K562 (cell line): ENCODE measurements around the gene CCNB1. TPM values are rescaled to one million over a fixed set of nuclear protein-coding genes. Genes with fewer than 3 reads are reported as not detected.
A peak's percentile ranks its signal among the peaks of the same experiment; 100 is the strongest.
"Not testable (repeated sequence)": the region's sequence is repeated elsewhere in the genome, so short reads cannot be mapped to it uniquely, and the experiment has no call there.

Source experiments
- ATAC-seq: fragments of 200-7000 bp; cut with Tn5 transposase; 3 replicates; pipeline ENCODE4 v1.9.1; 2020; ENCODE audit warnings: moderate library complexity
- BruUV-seq: library from RNA; stranded (reverse); fragments of 400-500 nt; replicated peaks from 2 replicates; lab custom pipeline; 2021; lab: Mats Ljungman, UMichigan
- CTCF ChIA-PET: fragments of 300-600 bp; formaldehyde crosslinking; extraction: SDS; loops from one replicate; lab custom pipeline; 2021; ENCODE audit warnings: low intra/inter-chr PET ratio; lab: Yijun Ruan, JAX
- POLR2A ChIA-PET: fragments of 300-600, 350-650 bp; sonication (Branson Sonifier 250); formaldehyde crosslinking; extraction: SDS; loops from one replicate; lab custom pipeline; 2021; ENCODE audit warnings: antibody characterized with exemption, inconsistent platforms; lab: Yijun Ruan, JAX
- DNase-seq, 4 experiments: peaks; one replicate each; pipeline versions ENCODE4 v3.0.0 to v3.0.0-alpha.2; 2011 to 2018; ENCODE audit warnings: low spot score in 3 of 4, mixed read lengths in 3 of 4; ENCODE audit errors: extremely low read depth in 1 of 4
- FAIRE-seq: peaks from 2 replicates; lab custom pipeline; 2011; peaks lifted over from hg19 to GRCh38; lab: Jason Lieb, UNC
- H2AFZ ChIP-seq: 2 replicates; pipeline ENCODE4 v1.6.0; 2011; ENCODE audit warnings: low read depth, low read length, control low read depth, inconsistent platforms
- H3K27ac ChIP-seq: fragments of 200-600 bp; 3 replicates; pipeline ENCODE4 v1.8.0; 2011; ENCODE audit warnings: low read depth, mild to moderate bottlenecking, control low read depth, inconsistent platforms, low read length, moderate library complexity, mixed read lengths; ENCODE audit errors: extremely low read depth
- H3K27me3 ChIP-seq, 2 experiments: fragments of 300-600 bp in 1 of 2; 2 replicates in 1 of 2; 3 replicates in 1 of 2; pipeline versions ENCODE4 v1.6.0 to v1.8.0; 2011; ENCODE audit warnings: inconsistent platforms in 2 of 2, low read length in 2 of 2, mild to moderate bottlenecking in 1 of 2, mixed read lengths in 1 of 2, moderate library complexity in 1 of 2; ENCODE audit not compliant: control insufficient read depth in 2 of 2, insufficient read depth in 2 of 2
- H3K36me3 ChIP-seq: fragments of 300-600 bp; 3 replicates; pipeline ENCODE4 v1.8.0; 2011; ENCODE audit warnings: mild to moderate bottlenecking, low read length, inconsistent platforms; ENCODE audit not compliant: control insufficient read depth, insufficient read depth
- H3K4me1 ChIP-seq, 2 experiments: fragments of 200-600 bp in 1 of 2; replicated peaks in 1 of 2; 2 replicates in 1 of 2; 3 replicates in 1 of 2; pipeline versions ENCODE4 v1.5.1 to v1.8.0; 2011; ENCODE audit warnings: inconsistent platforms in 2 of 2, low read length in 2 of 2, mild to moderate bottlenecking in 1 of 2, mixed read lengths in 1 of 2, moderate library complexity in 1 of 2; ENCODE audit not compliant: control insufficient read depth in 2 of 2, insufficient read depth in 2 of 2
- H3K4me2 ChIP-seq: 2 replicates; pipeline ENCODE4 v1.6.1; 2011; ENCODE audit warnings: low read length, control low read depth, inconsistent platforms, mixed read lengths; ENCODE audit not compliant: insufficient read depth
- H3K4me3 ChIP-seq: fragments of 200-600 bp; sonication (generic), shearing (Covaris generic); 2 replicates; pipeline ENCODE4 v1.5.1; 2016; ENCODE audit warnings: control low read depth, inconsistent platforms
- H3K79me2 ChIP-seq: fragments of 200-600 bp; 3 replicates; pipeline ENCODE4 v1.8.0; 2011; ENCODE audit warnings: low read length, inconsistent platforms; ENCODE audit not compliant: control insufficient read depth, insufficient read depth
- H3K9ac ChIP-seq, 2 experiments: 2 replicates each; pipeline versions ENCODE4 v1.6.0 to v1.6.1; 2011; ENCODE audit warnings: low read depth in 2 of 2, low read length in 2 of 2, control low read depth in 1 of 2, inconsistent platforms in 1 of 2, mild to moderate bottlenecking in 1 of 2, mixed read lengths in 1 of 2; ENCODE audit not compliant: insufficient read depth in 1 of 2
- H3K9me1 ChIP-seq: one replicate; pipeline ENCODE4 v1.6.0; 2011; ENCODE audit warnings: inconsistent platforms, mild to moderate bottlenecking, low read length, moderate library complexity; ENCODE audit not compliant: control insufficient read depth, insufficient read depth
- H3K9me3 ChIP-seq: replicated peaks from 2 replicates; pipeline ENCODE4 v1.5.1; 2011; ENCODE audit warnings: low read depth, low read length, inconsistent platforms; ENCODE audit not compliant: control insufficient read depth, insufficient read depth
- H4K20me1 ChIP-seq: replicated peaks from 2 replicates; pipeline ENCODE4 v1.6.1; 2011; ENCODE audit warnings: low read length, inconsistent platforms, mixed read lengths; ENCODE audit not compliant: control insufficient read depth, insufficient read depth
- BCOR ChIP-seq: fragments of 450-650 bp; IDR thresholded peaks from 2 replicates; pipeline ENCODE4 v1.6.1; 2016
- C11orf30 ChIP-seq: fragments of 450-650 bp; IDR thresholded peaks from 2 replicates; pipeline ENCODE4 v1.6.1; 2016; ENCODE audit warnings: low read depth, mild to moderate bottlenecking
- HNRNPK ChIP-seq: fragments of 200-400 bp; formaldehyde crosslinking; IDR thresholded peaks from one replicate; pipeline ENCODE4 v1.6.1; 2018; ENCODE audit warnings: mild to moderate bottlenecking, low read depth, low read length; ENCODE audit not compliant: poor library complexity, severe bottlenecking
- KLF16 ChIP-seq: IDR thresholded peaks from 2 replicates; pipeline ENCODE4 v1.6.1; 2016; ENCODE audit warnings: antibody characterized with exemption
- MAFF ChIP-seq: IDR thresholded peaks from 2 replicates; pipeline ENCODE4 v1.6.1; 2012; ENCODE audit warnings: low read length, improper control_type of control experiment
- MAFG ChIP-seq: fragments of 450-650 bp; conservative IDR thresholded peaks from 2 replicates; pipeline ENCODE4 v1.6.1; 2016; ENCODE audit warnings: missing genetic modification characterization, missing compliant biosample characterization
- MEF2A ChIP-seq: IDR thresholded peaks from 2 replicates; pipeline ENCODE4 v1.6.1; 2011; ENCODE audit warnings: low read depth, mild to moderate bottlenecking, low read length, moderate library complexity; ENCODE audit not compliant: control insufficient read depth
- NR2F6 ChIP-seq: fragments of 450-650 bp; formaldehyde crosslinking; IDR thresholded peaks from 2 replicates; pipeline ENCODE4 v1.4.0; 2020; ENCODE audit warnings: mild to moderate bottlenecking
- RBFOX2 ChIP-seq: fragments of 200-400 bp; formaldehyde crosslinking; IDR thresholded peaks from 2 replicates; pipeline ENCODE4 v1.6.1; 2017; ENCODE audit warnings: low read depth, mild to moderate bottlenecking, low read length, moderate library complexity
- RBM25 ChIP-seq: fragments of 200-400 bp; formaldehyde crosslinking; IDR thresholded peaks from 2 replicates; pipeline ENCODE4 v1.6.1; 2018; ENCODE audit warnings: low read length, low read depth, moderate library complexity; ENCODE audit not compliant: severe bottlenecking
- TRIM28 ChIP-seq: fragments of 450-650 bp; IDR thresholded peaks from 2 replicates; pipeline ENCODE4 v1.6.1; 2017
- ZNF316 ChIP-seq: fragments of 450-650 bp; IDR thresholded peaks from 2 replicates; pipeline ENCODE4 v1.6.1; 2016
- ZNF778 ChIP-seq: fragments of 450-650 bp; formaldehyde crosslinking; IDR thresholded peaks from 2 replicates; pipeline ENCODE4 v1.4.0; 2020; ENCODE audit warnings: mild to moderate bottlenecking, moderate library complexity
- WGBS: fragments of 100-300 bp; shearing (Covaris generic); methylation state at CpG from one replicate; pipeline ENCODE4 v1.1.6; 2016; ENCODE audit warnings: low coverage, mixed read lengths; ENCODE audit not compliant: insufficient coverage; ENCODE audit errors: missing lambda C conversion rate; 5-methylcytosine and 5-hydroxymethylcytosine counted together
- in situ Hi-C: fragments of 300-500 bp; cut with MboI; formaldehyde crosslinking; loops from 4 replicates; pipeline ENCODE4 v1.15.0; 2018; ENCODE audit warnings: inconsistent platforms, mixed read lengths
- intact Hi-C: fragments of 100-400 bp; cut with micrococcal nuclease; formaldehyde crosslinking; loops from 2 replicates; pipeline ENCODE4 v1.14.2; 2022
- polyA plus RNA-seq, 8 experiments: library from polyadenylated mRNA; depleted of rRNA in 4 of 8; stranded (reverse) in 5 of 8; unstranded in 3 of 8; fragments of >200 nt; fragmentation: Nextera tagmentation in 2 of 8; fragmentation: Illumina TruSeq in 1 of 8; extraction: Ambion mirVana in 2 of 8; extraction: Trizol in 1 of 8; gene quantifications; 2 replicates each; pipeline versions ENCODE4 v1.2.1 to v1.2.3, GENCODE V29; 2011 to 2014; ENCODE audit warnings: inconsistent platforms in 1 of 8, missing spikeins in 1 of 8
- total RNA-seq, 7 experiments: library from RNA; depleted of rRNA in 6 of 7; stranded (reverse); fragments of >200 nt in 6 of 7; fragmentation: Illumina TruSeq in 2 of 7; extraction: Trizol in 2 of 7; gene quantifications; 2 replicates each; pipeline versions ENCODE4 v1.2.1 to v1.2.3, GENCODE V29; 2011 to 2021; ENCODE audit warnings: low replicate concordance in 1 of 7
- TF ChIP-seq, protein P1 (sequence below), 2 experiments: IDR thresholded peaks; 2 replicates each; pipeline ENCODE4 v1.6.1; 2012; ENCODE audit warnings: improper control_type of control experiment in 2 of 2, low read depth in 2 of 2, low read length in 2 of 2, borderline replicate concordance in 1 of 2

Gene CCNB1
- total and polyA plus RNA-seq, 9 of the 15 experiments (the other 6 are each of a cell fraction or from before 2014, with no cell fraction given), result 165 to 679 (median 271) TPM

DNA sequence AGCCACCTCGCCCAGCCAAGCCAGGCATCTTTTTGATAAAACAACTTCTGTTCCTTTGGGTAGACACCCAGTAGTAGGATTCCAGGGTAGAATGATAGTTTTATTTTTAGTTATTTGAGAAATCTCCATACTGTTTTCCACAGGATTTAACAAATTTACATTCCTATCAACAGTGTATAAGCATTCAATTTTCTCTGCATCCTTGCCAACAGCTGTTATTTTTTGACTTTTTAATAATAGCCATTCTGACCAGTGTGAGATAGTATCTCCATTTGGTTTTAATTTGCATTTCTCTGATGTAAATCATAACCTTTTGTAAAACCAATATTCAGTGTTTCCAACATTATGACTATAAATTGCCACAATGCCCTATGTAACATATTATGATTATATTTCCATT, 28.2 kb upstream of the CCNB1 start (continued):
- no peak for TF ChIP-seq NR2F6 (CRISPR knock-in tag)

DNA sequence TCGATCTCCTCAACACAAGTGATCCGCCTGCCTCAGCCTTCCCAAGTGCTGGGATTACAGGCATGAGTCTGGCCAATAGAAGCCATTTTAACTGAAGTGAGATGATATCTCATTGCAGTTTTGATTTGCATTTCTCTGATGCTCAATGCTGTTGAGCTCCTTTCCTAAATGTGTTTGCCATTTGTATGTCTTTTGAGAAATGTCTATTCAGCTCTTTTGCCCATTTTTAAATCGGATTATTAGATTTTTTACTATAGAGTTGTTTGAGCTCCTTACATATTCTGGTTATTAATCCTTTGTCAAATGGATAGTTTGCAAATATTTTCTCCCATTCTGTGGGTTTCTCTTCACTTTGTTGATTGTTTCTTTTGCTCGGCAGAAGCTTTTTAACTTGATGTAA, 26.7 kb upstream of the CCNB1 start:
- BruUV-seq, DNase-seq, H3K4me3 ChIP-seq, H3K36me3 ChIP-seq, in situ Hi-C loops, H3K79me2 ChIP-seq, H3K9me3 ChIP-seq, H3K9me1 ChIP-seq, H3K4me2 ChIP-seq, H3K4me1 ChIP-seq, intact Hi-C loops, H3K27me3 ChIP-seq, ATAC-seq, CTCF ChIA-PET, H3K9ac ChIP-seq, H3K27ac ChIP-seq, H4K20me1 ChIP-seq, H2AFZ ChIP-seq, FAIRE-seq: not testable (repeated sequence)
- POLR2A ChIA-PET, result interaction anchor here (0.5 kb wide), 1 partner anchor 116 kb away, joined by 4 read pairs; no protein-coding TSS in a partner anchor
- peak; percentile 49 for TF ChIP-seq MAFF
- TF ChIP-seq C11orf30, result peak; percentile 70; the same call in 1 of the 2 replicates
- peak; percentile 58; the same call in 1 of the 2 replicates for TF ChIP-seq MAFG (tag)
- TF ChIP-seq ZNF316, result peak; percentile 87
- 47% methylated on average over 4 of the region's 4 CpGs for WGBS

DNA sequence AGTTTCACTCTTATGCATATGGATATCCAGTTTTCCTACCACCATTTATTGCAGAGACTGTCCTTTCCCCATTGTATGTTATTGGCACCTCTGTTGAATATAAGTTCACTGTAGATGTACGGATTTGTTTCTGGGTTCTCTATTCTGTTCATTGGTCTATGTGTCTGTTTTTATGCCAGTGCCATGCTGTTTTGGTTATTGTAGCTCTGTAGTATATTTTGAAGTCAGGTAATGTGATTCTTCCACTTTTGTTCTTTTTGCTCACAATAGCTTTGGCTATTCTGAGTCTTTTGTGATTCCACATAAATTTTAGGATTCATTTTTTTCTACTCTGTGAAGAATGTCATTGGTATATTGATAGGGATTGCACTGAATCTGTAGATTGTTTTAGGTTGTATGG, 26.1 kb upstream of the CCNB1 start:
- in situ Hi-C loops (no loop called here), intact Hi-C loops (no loop called here)
- BruUV-seq, result no TSS peak
- Histone ChIP-seq H4K20me1 (no peaks in the 10 kb centered on the region), H3K9me3 (no peaks in the 10 kb centered on the region), H3K9me1 (no peaks in the 10 kb centered on the region), H3K4me3 (no peak overlapping the region), H3K27me3 (no peaks in the 10 kb centered on the region), H3K79me2 (no peaks in the 10 kb centered on the region), H3K4me2 (no peak overlapping the region), H3K27ac (no peak overlapping the region), H3K36me3 (no peaks in the 10 kb centered on the region), H2AFZ (no peak overlapping the region), H3K4me1 (no peaks in the 10 kb centered on the region), H3K9ac (no peak overlapping the region)
- DNase-seq (no peak), FAIRE-seq (no peak), ATAC-seq (no peak)
- ChIA-PET CTCF (no interaction called here), POLR2A (interaction anchor here (0.5 to 0.6 kb wide), 2 partner anchors 11 to 117 kb away, joined by 3 to 4 read pairs; no protein-coding TSS in a partner anchor)
- WGBS, result 11% methylated on average over 1 of the region's 1 CpG
- TF ChIP-seq RBFOX2 (no peak), HNRNPK (no peak), RBM25 (peak; percentile 84), ZNF778 (CRISPR knock-in tag) (no peak), TRIM28 (peak; percentile 73; the same call in 1 of the 2 replicates), BCOR (peak; percentile 78), MEF2A (no peak), KLF16 (no peak)
- TF ChIP-seq, protein P1, sequence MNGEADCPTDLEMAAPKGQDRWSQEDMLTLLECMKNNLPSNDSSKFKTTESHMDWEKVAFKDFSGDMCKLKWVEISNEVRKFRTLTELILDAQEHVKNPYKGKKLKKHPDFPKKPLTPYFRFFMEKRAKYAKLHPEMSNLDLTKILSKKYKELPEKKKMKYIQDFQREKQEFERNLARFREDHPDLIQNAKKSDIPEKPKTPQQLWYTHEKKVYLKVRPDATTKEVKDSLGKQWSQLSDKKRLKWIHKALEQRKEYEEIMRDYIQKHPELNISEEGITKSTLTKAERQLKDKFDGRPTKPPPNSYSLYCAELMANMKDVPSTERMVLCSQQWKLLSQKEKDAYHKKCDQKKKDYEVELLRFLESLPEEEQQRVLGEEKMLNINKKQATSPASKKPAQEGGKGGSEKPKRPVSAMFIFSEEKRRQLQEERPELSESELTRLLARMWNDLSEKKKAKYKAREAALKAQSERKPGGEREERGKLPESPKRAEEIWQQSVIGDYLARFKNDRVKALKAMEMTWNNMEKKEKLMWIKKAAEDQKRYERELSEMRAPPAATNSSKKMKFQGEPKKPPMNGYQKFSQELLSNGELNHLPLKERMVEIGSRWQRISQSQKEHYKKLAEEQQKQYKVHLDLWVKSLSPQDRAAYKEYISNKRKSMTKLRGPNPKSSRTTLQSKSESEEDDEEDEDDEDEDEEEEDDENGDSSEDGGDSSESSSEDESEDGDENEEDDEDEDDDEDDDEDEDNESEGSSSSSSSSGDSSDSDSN (IDR thresholded peaks at IDR 0.05; ENCODE audit: borderline replicate concordance in 1 of 2, low read depth in 2 of 2, low read length in 2 of 2), result no peak
